H1 (cell line): ENCODE data around the gene LRRC25. TPM values are rescaled to one million over a fixed set of nuclear protein-coding genes. Genes with fewer than 3 reads are reported as not detected.

ENCODE experiments used
- CTCF ChIA-PET: fragments of 300-600 bp; sonication (Branson Sonifier 250); formaldehyde crosslinking; loops from one replicate; lab custom pipeline; 2021; ENCODE audit not compliant: partially characterized antibody; lab: Charles Lee
- POLR2A ChIA-PET: fragments of 300-600 bp; sonication (Branson Sonifier 250); formaldehyde crosslinking; loops from one replicate; lab custom pipeline; 2021; ENCODE audit warnings: inconsistent platforms; ENCODE audit not compliant: partially characterized antibody; lab: Charles Lee
- DNase-seq, 2 experiments: peaks; one replicate each; pipeline versions ENCODE4 v3.0.0 to v3.0.0-alpha.2; 2010 to 2022; ENCODE audit warnings: low spot score in 2 of 2, low read depth in 1 of 2, mixed read lengths in 1 of 2
- FAIRE-seq: peaks from 2 replicates; lab custom pipeline; 2011; peaks lifted over from hg19 to GRCh38; lab: Jason Lieb, UNC
- H2AFZ ChIP-seq: 2 replicates; pipeline ENCODE4 v1.8.1; 2012; ENCODE audit warnings: low read length, inconsistent platforms
- H2AK5ac ChIP-seq: 2 replicates; pipeline ENCODE4 v1.6.1; 2013; ENCODE audit warnings: low read depth, low read length
- H2BK120ac ChIP-seq: replicated peaks from 2 replicates; pipeline ENCODE3; 2013; ENCODE audit warnings: low read depth, low read length, inconsistent platforms
- H2BK12ac ChIP-seq: 2 replicates; pipeline ENCODE4 v1.6.1; 2013; ENCODE audit warnings: low read depth, low read length
- H2BK15ac ChIP-seq: 2 replicates; pipeline ENCODE4 v1.6.1; 2013; ENCODE audit warnings: low read length
- H2BK20ac ChIP-seq: 2 replicates; pipeline ENCODE4 v1.6.1; 2013; ENCODE audit warnings: low read length
- H2BK5ac ChIP-seq: 2 replicates; pipeline ENCODE4 v1.6.1; 2013; ENCODE audit warnings: low read depth, low read length
- H3K14ac ChIP-seq: 2 replicates; pipeline ENCODE4 v1.6.1; 2013; ENCODE audit warnings: inconsistent platforms; ENCODE audit not compliant: insufficient read length
- H3K18ac ChIP-seq: 2 replicates; pipeline ENCODE4 v1.6.1; 2013; ENCODE audit warnings: low read length; ENCODE audit errors: extremely low read depth
- H3K23ac ChIP-seq: 2 replicates; pipeline ENCODE4 v1.6.1; 2013; ENCODE audit warnings: inconsistent platforms; ENCODE audit not compliant: insufficient read length
- H3K23me2 ChIP-seq: 2 replicates; pipeline ENCODE4 v1.6.1; 2013; ENCODE audit warnings: low read depth, low read length
- H3K27ac ChIP-seq: 2 replicates; pipeline ENCODE4 v1.6.1; 2011; ENCODE audit warnings: low read depth, low read length, inconsistent platforms
- H3K27me3 ChIP-seq, 4 experiments: replicated peaks in 1 of 4; 1 replicate in 1 of 4; 2 replicates in 3 of 4; pipeline versions ENCODE4 v1.6.1 to v1.8.1; 2011 to 2013; ENCODE audit warnings: low read length in 3 of 4, mild to moderate bottlenecking in 3 of 4, inconsistent platforms in 2 of 4, mixed read lengths in 2 of 4, moderate library complexity in 1 of 4; ENCODE audit not compliant: control insufficient read depth in 3 of 4, insufficient read depth in 3 of 4; ENCODE audit errors: extremely low read depth in 1 of 4
- H3K36me3 ChIP-seq, 4 experiments: 2 replicates each; pipeline versions ENCODE4 v1.6.1 to v1.8.1; 2011 to 2013; ENCODE audit warnings: mild to moderate bottlenecking in 4 of 4, low read length in 3 of 4, moderate library complexity in 2 of 4, control low read depth in 1 of 4, inconsistent platforms in 1 of 4; ENCODE audit not compliant: insufficient read depth in 4 of 4, control insufficient read depth in 2 of 4
- H3K4ac ChIP-seq: replicated peaks from 2 replicates; pipeline ENCODE3; 2013; ENCODE audit warnings: low read length, low read depth, mixed read lengths, inconsistent platforms; ENCODE audit not compliant: insufficient read length
- H3K4me1 ChIP-seq, 4 experiments: replicated peaks in 1 of 4; 1 replicate in 1 of 4; 2 replicates in 3 of 4; pipeline versions ENCODE4 v1.6.1 to v1.8.1; 2011 to 2013; ENCODE audit warnings: low read length in 3 of 4, inconsistent platforms in 2 of 4, mixed read lengths in 1 of 4; ENCODE audit not compliant: insufficient read depth in 4 of 4, control insufficient read depth in 3 of 4
- H3K4me2 ChIP-seq, 2 experiments: 2 replicates each; pipeline versions ENCODE4 v1.6.1 to v1.8.1; 2011 to 2013; ENCODE audit warnings: low read depth in 2 of 2, low read length in 2 of 2, control low read depth in 1 of 2, inconsistent platforms in 1 of 2, mild to moderate bottlenecking in 1 of 2; ENCODE audit not compliant: insufficient read depth in 1 of 2
- H3K4me3 ChIP-seq, 4 experiments: fragments of 200-600, 300-600 bp in 1 of 4; sonication (generic), shearing (Covaris generic), sonication (Bioruptor Twin) in 1 of 4; 2 replicates each; pipeline versions ENCODE4 v1.5.1 to v1.8.1; 2011 to 2016; ENCODE audit warnings: low read length in 4 of 4, low read depth in 3 of 4, control low read depth in 2 of 4, inconsistent platforms in 2 of 4, mild to moderate bottlenecking in 2 of 4, mixed read lengths in 1 of 4, moderate library complexity in 1 of 4; ENCODE audit not compliant: insufficient read depth in 2 of 4; ENCODE audit errors: extremely low read depth in 1 of 4
- H3K56ac ChIP-seq: replicated peaks from 2 replicates; pipeline ENCODE3; 2013; ENCODE audit warnings: low read depth, mild to moderate bottlenecking, mixed read lengths, low read length, inconsistent platforms; ENCODE audit not compliant: insufficient read length
- H3K79me1 ChIP-seq: 2 replicates; pipeline ENCODE4 v1.6.1; 2013; ENCODE audit warnings: low read depth, low read length, control low read depth
- H3K79me2 ChIP-seq, 2 experiments: 2 replicates each; pipeline versions ENCODE4 v1.6.1 to v1.8.1; 2012 to 2013; ENCODE audit warnings: low read length in 2 of 2, mild to moderate bottlenecking in 2 of 2, inconsistent platforms in 1 of 2; ENCODE audit not compliant: insufficient read depth in 2 of 2, control insufficient read depth in 1 of 2
- H3K9ac ChIP-seq, 4 experiments: replicated peaks in 1 of 4; 1 replicate in 1 of 4; 2 replicates in 3 of 4; pipeline versions ENCODE4 v1.6.1 to v1.8.1; 2011 to 2013; ENCODE audit warnings: low read depth in 3 of 4, low read length in 3 of 4, control low read depth in 2 of 4, mild to moderate bottlenecking in 2 of 4, moderate library complexity in 2 of 4, inconsistent platforms in 1 of 4; ENCODE audit errors: extremely low read depth in 1 of 4
- H3K9me3 ChIP-seq, 2 experiments: 2 replicates each; pipeline versions ENCODE4 v1.6.1 to v1.8.1; 2012 to 2013; ENCODE audit warnings: mild to moderate bottlenecking in 2 of 2, moderate library complexity in 2 of 2, control low read depth in 1 of 2, inconsistent platforms in 1 of 2, low read depth in 1 of 2, low read length in 1 of 2, mixed read lengths in 1 of 2; ENCODE audit not compliant: insufficient read depth in 2 of 2
- H4K20me1 ChIP-seq, 2 experiments: replicated peaks in 1 of 2; 2 replicates each; pipeline versions ENCODE3 to v1.8.1; 2011 to 2013; ENCODE audit warnings: inconsistent platforms in 2 of 2, low read length in 2 of 2, mild to moderate bottlenecking in 1 of 2; ENCODE audit not compliant: insufficient read depth in 2 of 2, control insufficient read depth in 1 of 2
- H4K5ac ChIP-seq: 2 replicates; pipeline ENCODE4 v1.6.1; 2013; ENCODE audit warnings: low read length, low read depth, mixed read lengths, inconsistent platforms; ENCODE audit not compliant: insufficient read length
- H4K8ac ChIP-seq: 2 replicates; pipeline ENCODE4 v1.8.0; 2013; ENCODE audit warnings: mild to moderate bottlenecking, moderate library complexity, low read length, inconsistent platforms; ENCODE audit not compliant: insufficient read depth; ENCODE audit errors: extremely low read depth
- H4K91ac ChIP-seq: replicated peaks from 2 replicates; pipeline ENCODE3; 2013; ENCODE audit warnings: low read length, mixed read lengths, inconsistent platforms; ENCODE audit not compliant: insufficient read length
- EGR1 ChIP-seq: IDR thresholded peaks from 2 replicates; pipeline ENCODE4 v1.6.1; 2011; ENCODE audit warnings: low read depth, low read length, borderline replicate concordance
- HDAC2 ChIP-seq, 2 experiments: fragments of 300-600 bp in 1 of 2; sonication (generic) in 1 of 2; IDR thresholded peaks; 2 replicates each; pipeline ENCODE4 v1.6.1; 2011 to 2012; ENCODE audit warnings: low read depth in 2 of 2, low read length in 2 of 2, mild to moderate bottlenecking in 2 of 2, moderate library complexity in 2 of 2, borderline replicate concordance in 1 of 2, inconsistent platforms in 1 of 2
- JUN ChIP-seq: IDR thresholded peaks from 2 replicates; pipeline ENCODE4 v1.6.1; 2011; ENCODE audit warnings: low read depth, mild to moderate bottlenecking, improper control_type of control experiment, low read length
- WGBS, 2 experiments: shearing (Covaris generic) in 1 of 2; methylation state at CpG; one replicate each; pipeline versions ENCODE4 v1.1.6 to v1.1.7; 2013 to 2015; ENCODE audit warnings: low lambda C conversion rate in 2 of 2, mixed read lengths in 2 of 2, inconsistent platforms in 1 of 2, low coverage in 1 of 2, missing lambda C conversion rate in 1 of 2; ENCODE audit not compliant: insufficient replicate concordance in 2 of 2, insufficient coverage in 1 of 2, insufficient read length in 1 of 2; ENCODE audit errors: extremely low coverage in 1 of 2, missing lambda C conversion rate in 1 of 2; 5-methylcytosine and 5-hydroxymethylcytosine counted together
- polyA plus RNA-seq, 7 experiments: library from polyadenylated mRNA; depleted of rRNA in 3 of 7; stranded (reverse) in 5 of 7; unstranded in 2 of 7; fragments of >200 nt in 5 of 7; fragments of 200-250 nt in 2 of 7; gene quantifications; 1 replicate in 5 of 7; 2 replicates in 1 of 7; 4 replicates in 1 of 7; pipeline versions ENCODE4 v1.2.1 to v1.2.3, GENCODE V29; 2011 to 2013; ENCODE audit warnings: missing spikeins in 2 of 7, mixed read lengths in 2 of 7
- total RNA-seq: library from RNA; stranded (reverse); fragmentation: NEBNext Ultra II Directional; extraction: Animal tissue kit (Norgen Biotek cat#: 25700); gene quantifications from 2 replicates; pipeline ENCODE4 v1.2.1, GENCODE V29; 2021

The LRRC25 gene
- total and polyA plus RNA-seq, 2 of the 8 experiments (the other 6 are each of a cell fraction or from before 2014, with no cell fraction given), result 0.20 to 0.41 TPM

DNA sequence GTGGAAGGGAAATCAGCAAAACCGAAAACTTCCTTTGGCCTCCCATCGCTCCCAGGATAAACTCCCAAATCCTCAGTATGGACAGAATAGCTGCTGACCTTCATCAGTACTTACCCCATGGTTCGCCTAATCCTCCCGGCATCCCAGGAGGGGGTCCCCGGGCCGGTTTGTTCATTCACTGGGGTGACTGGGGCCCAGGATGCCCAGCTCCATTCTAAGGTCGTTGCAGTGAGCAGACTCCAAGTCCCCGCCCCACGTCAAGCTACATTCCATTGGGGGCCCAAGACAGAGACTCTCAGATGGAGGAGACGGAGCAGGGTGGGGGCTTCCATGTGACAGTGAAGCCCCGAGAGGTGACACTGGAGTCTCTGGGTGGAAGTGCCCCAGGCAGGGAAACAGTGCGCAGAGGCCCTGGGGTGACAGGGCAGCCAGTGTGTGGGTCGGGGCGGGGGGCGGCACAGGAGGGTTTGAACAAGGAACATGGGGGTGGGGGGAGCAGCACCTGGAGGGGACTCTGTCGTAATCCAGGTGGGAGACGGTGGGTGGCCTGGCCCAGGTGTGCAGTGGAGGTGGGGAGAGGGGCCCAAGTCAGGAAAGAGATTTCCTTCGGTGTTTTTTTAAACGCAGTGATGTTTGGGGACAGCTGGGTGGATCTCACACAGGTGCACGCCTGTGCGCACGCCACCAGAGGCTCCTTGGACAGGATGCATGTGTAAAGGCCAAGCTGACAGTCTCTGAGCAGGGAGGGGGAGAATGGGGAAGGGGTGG, 26.9 kb upstream of the LRRC25 start:
- H3K4me2 ChIP-seq, result peak overlapping the region in 1 of 2 experiments; percentile 16; a peak in 3 of 4 replicates
- TF ChIP-seq JUN, result no peak
- TF ChIP-seq HDAC2 (IDR thresholded peaks at IDR 0.05; ENCODE audit: borderline replicate concordance in 1 of 2, low read depth in 2 of 2, low read length in 2 of 2), result no peak
- TF ChIP-seq EGR1, result no peak
- TF ChIP-seq, all 59 proteins: peak for 0
- Histone ChIP-seq H2AFZ (no peak overlapping the region), H3K36me3 (no peaks in the 10 kb centered on the region), H3K79me1 (peaks cover 3% of the 10 kb centered on the region; the same call in 1 of the 2 replicates), H3K23ac (no peak overlapping the region), H3K4me3 (peak overlapping the region in 1 of 4 experiments; percentile 3; a peak in 1 of 8 replicates), H3K9me3 (no peaks in the 10 kb centered on the region), H2BK12ac (no peak overlapping the region), H2BK120ac (peak overlapping the region; percentile 43), H3K4ac (no peak overlapping the region), H4K20me1 (peaks cover 4 to 17% of the 10 kb centered on the region in 2 experiments), H3K14ac (no peak overlapping the region), H3K18ac (no peak overlapping the region; the same call in 1 of the 2 replicates), H2BK5ac (no peak overlapping the region), H3K56ac (no peak overlapping the region), H3K23me2 (peaks cover 7% of the 10 kb centered on the region; the same call in 1 of the 2 replicates), H3K4me1 (peaks cover 0 to 30% (median 16%) of the 10 kb centered on the region in 4 experiments; a peak in 6 of 7 replicates), H2AK5ac (no peak overlapping the region), H2BK20ac (no peak overlapping the region), H3K27ac (no peak overlapping the region), H2BK15ac (no peak overlapping the region; the same call in 1 of the 2 replicates), H4K5ac (no peak overlapping the region), H4K91ac (no peak overlapping the region), H3K79me2 (peaks cover 0 to 4% of the 10 kb centered on the region in 2 experiments; a peak in 1 of 4 replicates), H3K27me3 (peaks cover 0 to 12% (median 7%) of the 10 kb centered on the region in 4 experiments; a peak in 5 of 7 replicates), H3K9ac (no peak overlapping the region), H4K8ac (no peak overlapping the region; the same call in 1 of the 2 replicates)
- DNase-seq (no peak), FAIRE-seq (no peak)
- WGBS, 2 experiments, result 66% methylated on average over 17 of the region's 22 CpGs; no CpG with 5 or more reads in 1 of the 2 experiments
- POLR2A ChIA-PET, result interaction anchor here (1.0 to 3.8 kb wide), 2 partner anchors 10 to 143 kb away, joined by 3 to 27 read pairs; partner anchors contain the start of gene JUND
- CTCF ChIA-PET, result interaction anchor here (1.0 to 4.1 kb wide), 7 partner anchors 14 to 153 kb away, joined by 3 to 30 read pairs (median 5); no protein-coding TSS in a partner anchor
